CD4-positive, alpha-beta T cell treated with Interleukin-6 for 4 hours (primary cell): ENCODE measurements around the gene POLR2A.
A peak's percentile ranks its signal among the peaks of the same experiment; 100 is the strongest.

Experiments used
- DNase-seq: peaks from one replicate; pipeline ENCODE4 v3.0.0-alpha.2; 2020; ENCODE audit warnings: mixed read lengths

Gene POLR2A

DNA sequence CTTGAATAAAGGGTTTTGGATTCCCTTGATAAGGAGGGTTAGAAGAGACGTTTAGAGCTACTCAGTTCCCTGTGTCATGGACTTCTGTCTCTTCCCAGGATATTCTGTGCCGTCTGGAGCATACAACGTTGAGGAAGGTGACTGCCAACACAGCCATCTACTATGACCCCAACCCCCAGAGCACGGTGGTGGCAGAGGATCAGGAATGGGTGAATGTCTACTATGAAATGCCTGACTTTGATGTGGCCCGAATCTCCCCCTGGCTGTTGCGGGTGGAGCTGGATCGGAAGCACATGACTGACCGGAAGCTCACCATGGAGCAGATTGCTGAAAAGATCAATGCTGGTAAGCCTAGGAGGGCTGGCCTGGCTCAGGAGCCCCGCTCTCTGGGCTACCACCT, 24.7 kb downstream of the POLR2A start:
- no peak for DNase-seq

DNA sequence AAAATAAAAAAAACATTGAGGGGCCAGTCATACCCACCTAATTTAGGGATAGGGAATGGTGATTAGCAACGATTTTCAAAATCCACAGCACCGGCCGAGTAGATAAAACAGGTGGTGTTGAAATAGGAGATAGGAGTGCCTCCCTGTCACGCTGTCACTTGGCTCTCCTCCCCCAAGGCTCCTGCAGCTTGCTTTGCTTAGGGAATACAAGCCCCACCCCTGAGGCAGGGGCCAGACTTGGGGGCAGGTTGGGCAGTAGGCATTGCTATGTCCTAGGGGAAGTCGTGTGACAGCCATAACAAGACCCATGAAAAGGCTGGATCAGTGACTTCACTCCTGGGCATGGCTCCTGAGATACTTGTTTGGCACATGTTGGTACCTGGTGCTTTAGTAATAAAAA, 25.8 kb downstream of the POLR2A start:
- DNase-seq = no peak

DNA sequence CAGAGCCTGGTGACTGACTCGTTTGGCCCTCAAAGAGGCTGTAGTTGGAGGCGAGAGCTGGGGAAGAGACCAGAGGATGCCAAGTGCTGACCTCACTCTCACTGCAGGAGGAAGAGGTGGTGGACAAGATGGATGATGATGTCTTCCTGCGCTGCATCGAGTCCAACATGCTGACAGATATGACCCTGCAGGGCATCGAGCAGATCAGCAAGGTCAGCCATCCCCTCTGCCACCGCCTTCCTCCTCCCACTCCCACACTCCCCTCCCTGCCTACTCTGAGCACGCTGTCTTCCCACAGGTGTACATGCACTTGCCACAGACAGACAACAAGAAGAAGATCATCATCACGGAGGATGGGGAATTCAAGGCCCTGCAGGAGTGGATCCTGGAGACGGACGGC, 26.9 kb downstream of the POLR2A start:
- no peak for DNase-seq

DNA sequence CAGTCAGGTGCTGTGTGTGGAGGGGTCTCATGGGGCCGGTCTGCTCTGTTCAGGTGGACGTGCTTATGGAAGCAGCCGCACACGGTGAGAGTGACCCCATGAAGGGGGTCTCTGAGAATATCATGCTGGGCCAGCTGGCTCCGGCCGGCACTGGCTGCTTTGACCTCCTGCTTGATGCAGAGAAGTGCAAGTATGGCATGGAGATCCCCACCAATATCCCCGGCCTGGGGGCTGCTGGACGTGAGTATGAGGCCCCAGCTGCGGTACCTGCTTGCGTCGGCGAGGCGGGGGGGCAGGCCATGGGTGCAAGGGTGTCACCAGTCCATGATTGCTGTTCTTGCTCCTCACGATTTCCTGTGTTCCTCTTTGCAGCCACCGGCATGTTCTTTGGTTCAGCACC, 27.9 kb downstream of the POLR2A start:
- DNase-seq = no peak

DNA sequence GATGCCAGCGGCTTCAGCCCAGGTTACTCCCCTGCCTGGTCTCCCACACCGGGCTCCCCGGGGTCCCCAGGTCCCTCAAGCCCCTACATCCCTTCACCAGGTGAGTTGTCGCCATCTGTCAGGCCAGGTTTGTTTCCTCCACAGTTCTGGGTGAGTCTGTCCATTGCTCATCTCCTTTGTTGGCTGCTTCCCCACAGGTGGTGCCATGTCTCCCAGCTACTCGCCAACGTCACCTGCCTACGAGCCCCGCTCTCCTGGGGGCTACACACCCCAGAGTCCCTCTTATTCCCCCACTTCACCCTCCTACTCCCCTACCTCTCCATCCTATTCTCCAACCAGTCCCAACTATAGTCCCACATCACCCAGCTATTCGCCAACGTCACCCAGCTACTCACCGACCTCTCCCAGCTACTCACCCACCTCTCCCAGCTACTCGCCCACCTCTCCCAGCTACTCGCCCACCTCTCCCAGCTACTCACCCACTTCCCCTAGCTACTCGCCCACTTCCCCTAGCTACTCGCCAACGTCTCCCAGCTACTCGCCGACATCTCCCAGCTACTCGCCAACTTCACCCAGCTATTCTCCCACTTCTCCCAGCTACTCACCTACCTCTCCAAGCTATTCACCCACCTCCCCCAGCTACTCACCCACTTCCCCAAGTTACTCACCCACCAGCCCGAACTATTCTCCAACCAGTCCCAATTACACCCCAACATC, 28.8 kb downstream of the POLR2A start:
- no peak for DNase-seq

DNA sequence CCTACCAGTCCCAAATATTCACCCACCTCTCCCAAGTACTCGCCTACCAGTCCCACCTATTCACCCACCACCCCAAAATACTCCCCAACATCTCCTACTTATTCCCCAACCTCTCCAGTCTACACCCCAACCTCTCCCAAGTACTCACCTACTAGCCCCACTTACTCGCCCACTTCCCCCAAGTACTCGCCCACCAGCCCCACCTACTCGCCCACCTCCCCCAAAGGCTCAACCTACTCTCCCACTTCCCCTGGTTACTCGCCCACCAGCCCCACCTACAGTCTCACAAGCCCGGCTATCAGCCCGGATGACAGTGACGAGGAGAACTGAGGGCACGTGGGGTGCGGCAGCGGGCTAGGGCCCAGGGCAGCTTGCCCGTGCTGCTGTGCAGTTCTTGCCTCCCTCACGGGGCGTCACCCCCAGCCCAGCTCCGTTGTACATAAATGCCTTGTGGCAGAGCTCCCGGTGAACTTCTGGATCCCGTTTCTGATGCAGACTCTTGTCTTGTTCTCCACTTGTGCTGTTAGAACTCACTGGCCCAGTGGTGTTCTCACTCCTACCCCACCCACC, 29.8 kb downstream of the POLR2A start:
- no peak for DNase-seq

DNA sequence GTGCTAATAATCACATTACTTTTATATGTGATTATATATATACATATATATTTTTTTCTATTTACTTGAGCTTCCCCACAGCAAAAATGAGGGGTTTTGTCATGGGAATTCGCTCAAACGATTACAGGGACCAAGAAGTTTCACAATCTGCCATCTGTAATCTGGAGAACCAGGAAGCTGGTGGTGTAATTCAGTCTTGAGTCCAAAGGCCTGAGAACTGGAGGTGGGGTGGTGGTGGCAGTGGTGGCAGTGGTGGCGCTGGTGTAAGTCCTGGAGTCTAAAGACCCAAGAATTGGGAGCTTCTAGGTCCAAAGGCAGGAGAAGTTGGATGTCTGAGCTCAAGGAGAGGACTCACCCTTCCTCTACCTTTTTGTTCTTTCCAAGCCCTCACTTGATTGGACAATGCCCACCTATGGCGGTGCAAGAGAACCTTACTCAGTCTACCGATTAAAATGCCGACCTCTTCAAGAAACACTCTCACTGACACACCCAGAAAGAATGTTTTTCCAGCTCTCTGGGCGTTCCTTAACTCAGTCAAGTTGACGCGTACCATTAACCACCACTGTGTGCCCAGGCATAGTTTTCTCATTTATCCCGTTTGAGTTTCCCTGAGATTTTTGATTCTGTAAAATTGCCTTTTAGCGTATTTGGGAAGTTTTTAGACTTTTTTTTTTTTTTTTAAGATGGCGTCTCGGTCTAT, 31.9 kb downstream of the POLR2A start:
- DNase-seq = no peak

DNA sequence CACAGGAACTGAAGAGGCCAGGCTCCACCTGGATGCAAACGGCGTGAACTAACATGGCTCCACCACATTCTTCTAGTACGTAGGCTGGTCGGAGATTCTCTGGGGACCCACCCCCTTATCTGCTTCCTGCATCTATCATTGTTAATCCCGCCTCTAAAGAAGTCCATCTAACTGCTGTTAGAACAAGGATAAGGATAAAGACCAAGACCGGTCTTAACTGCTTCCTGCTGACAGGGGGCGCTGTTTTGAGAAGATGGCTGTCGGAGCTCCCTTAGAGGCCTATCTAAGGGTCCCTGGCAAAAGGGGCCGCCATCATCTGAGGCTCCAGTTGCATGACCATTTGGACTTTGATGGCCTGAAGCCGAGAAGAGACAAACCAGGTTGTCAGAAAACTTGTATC, 38.9 kb downstream of the POLR2A start:
- peak; percentile 66 for DNase-seq

DNA sequence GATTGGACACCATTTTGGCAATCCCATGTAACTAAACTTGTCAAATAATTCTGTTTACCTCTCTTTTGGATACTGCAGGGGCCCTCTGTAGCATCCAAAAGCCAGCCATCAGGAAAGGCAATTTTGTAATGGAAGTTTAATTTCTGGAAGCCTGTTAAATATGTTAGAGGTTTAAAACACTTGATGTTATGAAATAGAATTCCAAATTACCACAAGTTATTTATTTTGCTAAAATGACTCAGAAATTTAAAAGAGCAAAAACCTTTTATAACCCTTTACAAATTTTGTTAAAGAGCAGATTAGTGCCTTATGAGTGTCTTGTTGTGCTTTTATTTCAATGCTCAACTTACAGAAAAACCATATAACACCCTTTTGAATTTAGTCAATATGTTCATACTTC, 44.7 kb downstream of the POLR2A start:
- DNase-seq = no peak

DNA sequence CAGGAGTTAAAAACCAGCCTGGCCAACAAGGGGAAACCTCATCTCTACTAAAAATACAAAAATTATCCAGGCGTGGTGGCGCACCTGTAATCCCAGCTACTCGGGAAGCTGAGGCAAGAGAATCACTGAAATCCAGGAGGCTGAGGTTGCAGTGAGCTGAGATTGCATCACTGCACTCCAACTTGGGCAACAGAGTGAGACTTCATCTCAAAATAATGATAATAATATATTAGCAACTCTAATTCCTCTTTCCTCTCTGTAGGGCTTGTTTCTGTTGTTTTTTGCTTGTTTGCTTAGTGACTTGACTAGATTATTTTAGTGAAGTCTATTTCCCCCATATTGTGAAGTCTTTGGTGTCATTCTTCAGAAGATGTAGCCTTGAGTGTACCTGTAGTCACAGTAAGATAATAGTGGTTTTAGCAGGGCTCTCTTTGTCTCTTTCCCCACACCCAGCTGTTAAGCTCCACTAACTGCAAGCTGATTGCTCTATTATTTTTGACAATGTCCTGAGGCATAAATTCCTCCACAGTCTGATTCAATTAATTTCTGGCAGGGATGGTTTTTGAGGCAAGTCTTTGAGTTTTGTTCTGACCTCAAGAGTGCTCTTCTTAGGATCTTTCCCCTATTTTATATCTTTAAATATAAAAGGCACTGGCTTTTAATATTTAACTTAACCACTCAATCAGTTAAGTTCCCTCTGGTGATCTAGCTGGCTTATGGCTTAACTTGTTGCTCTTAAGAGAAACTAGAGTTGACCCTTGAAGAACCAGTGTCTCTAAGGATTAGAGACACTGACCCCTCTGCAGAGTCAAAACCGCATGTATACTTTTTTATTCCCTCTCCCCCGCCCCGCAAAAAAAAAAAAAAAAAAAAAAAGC, 46.1 kb downstream of the POLR2A start:
- DNase-seq = no peak

DNA sequence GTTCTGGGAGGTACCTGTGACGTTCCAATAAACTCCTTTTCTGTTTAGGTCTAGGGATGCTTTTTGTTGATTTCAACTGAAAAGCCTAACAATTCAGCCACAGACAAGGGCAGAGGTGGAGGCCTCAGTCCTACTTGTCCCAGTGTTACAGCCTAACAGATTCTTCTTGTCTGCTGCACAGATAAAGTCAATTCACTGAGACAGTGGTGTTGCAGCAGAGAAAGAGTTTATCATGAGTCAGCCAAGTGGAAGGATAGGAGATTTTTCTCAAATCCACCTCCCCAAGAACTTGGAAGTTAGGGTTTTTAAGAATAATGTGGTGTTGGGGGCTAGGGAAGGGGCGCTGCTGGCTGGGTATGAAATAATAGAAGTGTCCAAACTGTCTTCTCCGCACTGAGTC, 53.9 kb downstream of the POLR2A start:
- no peak for DNase-seq

DNA sequence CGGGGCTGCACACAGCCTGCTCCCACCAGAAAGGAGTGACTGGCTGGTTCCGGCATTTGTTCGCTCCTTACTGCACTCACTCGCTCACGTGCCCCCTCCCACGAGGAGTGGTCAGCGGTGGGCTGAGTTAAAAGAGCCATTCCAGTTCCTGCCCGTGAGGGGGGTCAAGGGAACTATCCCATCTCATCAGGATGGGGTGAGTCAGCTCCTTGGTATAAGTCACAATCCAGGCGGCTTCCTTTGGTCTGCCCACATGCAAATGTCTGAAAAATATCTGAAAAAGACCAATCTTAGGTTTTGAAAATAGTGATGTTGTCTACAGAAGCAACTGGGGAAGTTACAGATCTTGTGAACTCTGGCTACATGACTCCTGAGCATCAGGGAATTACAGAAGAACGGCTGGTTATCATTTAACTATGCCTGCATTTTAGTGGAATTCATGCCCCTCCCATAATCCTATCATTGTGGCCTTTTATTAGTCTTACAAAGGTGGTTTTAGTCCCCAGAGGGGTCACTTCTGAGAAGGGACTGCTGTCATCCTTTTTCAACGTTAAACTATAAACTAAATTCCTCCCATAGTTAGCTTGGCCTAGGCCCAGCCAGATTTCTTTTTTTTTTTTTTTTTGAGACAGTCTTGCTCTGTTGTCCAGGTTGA, 54.9 kb downstream of the POLR2A start:
- no peak for DNase-seq

DNA sequence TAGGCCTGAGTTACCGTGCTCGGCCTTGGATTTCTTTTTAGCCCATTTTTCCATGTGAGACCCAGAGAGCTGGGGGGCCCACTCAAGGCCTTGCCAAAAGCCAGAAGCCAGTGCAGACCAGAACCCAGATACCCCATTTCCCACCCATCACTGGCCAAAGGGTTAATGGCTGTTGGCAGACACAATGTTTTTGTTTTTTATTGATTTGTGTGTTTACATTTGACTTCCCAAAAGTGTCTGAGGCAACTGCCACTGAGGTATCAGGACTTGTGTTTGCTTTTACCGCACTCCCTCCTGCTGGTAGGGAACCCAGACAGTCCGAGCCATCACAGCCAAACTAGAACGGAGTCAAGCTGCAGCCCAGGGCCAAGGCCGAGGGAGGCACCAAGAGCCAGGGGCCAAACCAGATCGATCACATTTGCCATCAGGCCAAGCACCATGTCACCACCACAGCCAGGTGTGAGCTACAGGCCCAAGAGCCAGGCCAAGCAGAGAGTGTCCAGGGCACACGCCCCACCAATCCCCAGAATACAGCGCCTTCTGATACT, 57.0 kb downstream of the POLR2A start:
- DNase-seq = no peak

DNA sequence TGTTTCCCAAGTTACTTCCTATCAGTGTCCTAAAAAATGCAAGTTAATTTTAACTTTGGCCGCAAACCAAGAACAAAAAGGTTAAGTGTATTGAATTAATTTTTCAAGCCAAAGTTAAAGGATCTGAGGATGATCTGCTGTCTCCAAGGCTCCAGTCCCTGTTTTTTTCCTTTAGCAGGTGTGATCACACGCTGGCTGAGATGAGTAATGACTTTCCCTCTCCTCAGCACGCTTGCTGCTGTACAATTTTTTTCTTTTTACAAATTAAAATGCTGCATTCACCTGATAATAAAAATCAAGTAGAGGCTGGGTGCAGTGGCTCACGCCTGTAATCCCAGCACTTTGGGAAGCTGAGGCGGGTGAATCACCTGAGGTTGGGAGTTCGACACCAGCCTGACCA, 60.7 kb downstream of the POLR2A start:
- DNase-seq = no peak

DNA sequence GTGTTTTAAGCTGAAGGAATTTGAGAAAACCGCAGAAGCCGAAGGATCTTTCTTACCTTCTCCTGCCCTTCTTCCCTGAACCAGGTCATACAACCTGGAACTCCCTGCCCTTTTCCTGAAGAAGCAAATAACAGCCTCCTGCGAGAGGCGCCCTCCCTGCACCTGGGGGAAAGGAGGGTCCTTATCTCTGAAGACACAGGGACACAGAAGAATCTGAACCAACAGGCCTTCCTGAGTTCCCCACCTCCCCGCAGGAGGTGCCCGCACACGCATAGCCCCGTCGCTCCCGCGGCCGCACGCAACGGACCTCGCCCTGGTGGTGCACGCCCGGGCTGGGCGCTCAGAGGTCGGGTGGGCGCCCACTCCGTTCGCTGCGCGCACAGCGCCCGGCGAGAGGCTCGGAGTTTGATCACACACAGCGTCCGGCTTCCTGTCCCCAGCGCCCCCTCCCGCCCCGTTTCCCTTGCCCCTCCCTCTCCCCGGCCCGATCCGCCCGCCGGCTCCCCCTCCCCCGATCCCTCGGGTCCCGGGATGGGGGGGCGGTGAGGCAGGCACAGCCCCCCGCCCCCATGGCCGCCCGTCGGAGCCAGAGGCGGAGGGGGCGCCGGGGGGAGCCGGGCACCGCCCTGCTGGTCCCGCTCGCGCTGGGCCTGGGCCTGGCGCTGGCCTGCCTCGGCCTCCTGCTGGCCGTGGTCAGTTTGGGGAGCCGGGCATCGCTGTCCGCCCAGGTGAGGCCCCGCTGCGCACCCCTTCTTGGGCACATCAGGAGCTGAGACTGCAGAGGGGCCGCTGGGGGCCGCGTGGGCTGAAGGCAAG, 64.6 kb downstream of the POLR2A start, which contains the start of gene TNFSF12:
TNFSF12 (plus strand) TSS at position 474 of the 816 bp plus-strand sequence; CDS start at position 570, 96 bp downstream.
- DNase-seq = peak; percentile 76
